Adipocyte (in vitro differentiated cells): Measurements from ENCODE around the gene CYP2J2.
"Not testable (repeated sequence)": the region's sequence is repeated elsewhere in the genome, so short reads cannot be mapped to it uniquely, and the experiment has no call there.

Experiments used
- DNase-seq: peaks from one replicate; pipeline ENCODE4 v3.0.0-alpha.2; 2015; ENCODE audit warnings: low read depth
- H3K27me3 ChIP-seq: replicated peaks from 2 replicates; pipeline ENCODE4 v1.7.0; 2013; ENCODE audit warnings: mild to moderate bottlenecking, low read length, moderate library complexity; ENCODE audit not compliant: control insufficient read depth, insufficient read depth
- H3K36me3 ChIP-seq: 2 replicates; pipeline ENCODE4 v1.7.0; 2013; ENCODE audit warnings: low read length, mild to moderate bottlenecking, moderate library complexity; ENCODE audit not compliant: control insufficient read depth, insufficient read depth, severe bottlenecking
- H3K4me1 ChIP-seq: 2 replicates; pipeline ENCODE4 v1.7.0; 2013; ENCODE audit warnings: mild to moderate bottlenecking, low read length, moderate library complexity; ENCODE audit not compliant: control insufficient read depth, insufficient read depth
- H3K4me3 ChIP-seq: 2 replicates; pipeline ENCODE4 v1.7.0; 2013; ENCODE audit warnings: mild to moderate bottlenecking, low read length, moderate library complexity
- H3K9ac ChIP-seq: 2 replicates; pipeline ENCODE4 v1.7.0; 2013; ENCODE audit warnings: mild to moderate bottlenecking, low read length, moderate library complexity
- H3K9me3 ChIP-seq: 2 replicates; pipeline ENCODE4 v1.7.0; 2013; ENCODE audit warnings: mild to moderate bottlenecking, low read length, moderate library complexity; ENCODE audit not compliant: control insufficient read depth

The CYP2J2 gene

DNA sequence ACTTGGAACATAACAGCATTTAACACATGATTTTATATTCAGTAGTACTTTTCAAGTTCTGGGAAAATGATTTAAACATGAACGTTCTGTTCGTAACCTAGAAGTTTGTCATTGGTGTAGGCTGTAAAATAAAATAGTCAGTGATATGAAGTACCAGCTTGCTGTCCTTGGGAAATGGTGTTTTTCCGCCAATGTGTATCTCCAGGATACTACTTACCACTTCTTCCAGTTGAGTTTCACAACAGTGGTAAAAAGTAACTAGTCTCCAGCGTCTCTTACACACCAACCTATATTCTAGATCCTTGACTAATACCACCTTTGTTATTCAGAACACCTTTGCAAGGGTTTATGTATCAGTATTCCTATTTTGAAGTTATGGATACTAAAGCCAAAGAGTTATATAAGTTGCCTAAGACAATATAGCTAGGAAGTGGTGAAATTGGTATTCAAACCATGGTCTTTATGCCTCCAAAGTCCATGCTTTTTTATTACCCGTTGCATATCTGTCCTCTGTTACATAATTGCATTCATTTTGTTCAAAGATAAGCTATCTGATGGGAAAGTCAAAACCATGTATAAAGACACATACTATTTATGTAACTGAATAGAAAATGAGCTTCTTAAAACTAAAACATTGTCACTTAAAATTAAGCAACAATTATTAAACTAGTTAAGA is 68.8 kb downstream of the CYP2J2 start:
- Histone ChIP-seq H3K4me3 (no peak overlapping the region), H3K9me3 (no peaks in the 10 kb centered on the region), H3K27me3 (no peaks in the 10 kb centered on the region), H3K4me1 (no peaks in the 10 kb centered on the region), H3K36me3 (no peaks in the 10 kb centered on the region), H3K9ac (no peak overlapping the region)
- no peak for DNase-seq

- Histone ChIP-seq H3K27me3 (no peaks in the 10 kb centered on the region), H3K36me3 (no peaks in the 10 kb centered on the region), H3K4me1 (no peaks in the 10 kb centered on the region), H3K4me3 (no peak overlapping the region), H3K9me3 (no peaks in the 10 kb centered on the region), H3K9ac (no peak overlapping the region)
- DNase-seq, result no peak
These were observed 69.7 kb downstream of the CYP2J2 start for GRCh38 chr1:59856725-59857338.

DNA sequence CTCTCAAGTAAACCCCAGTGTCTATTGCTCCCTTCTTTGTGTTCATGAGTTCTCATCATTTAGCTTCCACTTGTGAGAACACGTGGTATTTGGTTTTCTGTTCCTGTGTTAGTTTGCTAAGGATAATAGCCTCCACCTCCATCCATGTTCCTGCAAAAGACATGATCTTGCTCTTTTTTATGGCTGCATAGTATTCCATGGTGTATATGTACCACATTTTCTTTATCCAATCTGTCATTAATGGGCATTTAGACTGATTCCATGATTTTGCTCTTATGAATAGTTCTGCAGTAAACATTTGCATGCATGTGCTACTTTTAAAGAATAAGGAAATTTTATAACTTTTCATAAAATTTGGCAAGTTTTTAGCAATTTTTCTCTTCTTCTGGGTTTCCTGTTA is 71.3 kb downstream of the CYP2J2 start:
- not testable (repeated sequence) for DNase-seq, H3K4me3 ChIP-seq, H3K36me3 ChIP-seq, H3K9ac ChIP-seq, H3K9me3 ChIP-seq, H3K4me1 ChIP-seq, H3K27me3 ChIP-seq

DNA sequence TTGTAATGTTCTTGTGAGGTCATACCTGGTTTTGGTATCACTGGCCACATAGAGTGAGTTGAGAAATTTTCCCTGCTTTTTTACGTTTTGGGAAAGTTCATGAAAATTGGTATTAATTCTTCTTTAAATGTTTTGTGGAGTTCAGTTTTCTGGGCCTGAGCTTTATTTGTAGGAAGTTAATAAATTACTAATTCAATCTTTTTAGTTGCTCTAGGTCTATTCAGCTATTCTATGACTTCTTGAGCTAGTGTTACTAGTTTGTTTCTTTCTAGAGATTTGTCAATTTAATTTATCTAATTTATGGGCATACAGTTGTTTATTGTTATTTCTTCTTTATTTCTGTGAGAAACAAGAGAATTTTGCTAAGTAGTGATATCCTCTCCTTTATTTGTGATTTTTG is 74.5 kb downstream of the CYP2J2 start:
- H3K36me3 ChIP-seq, result no peaks in the 10 kb centered on the region
- no peaks in the 10 kb centered on the region for H3K4me1 ChIP-seq
- H3K4me3 ChIP-seq, result no peak overlapping the region
- H3K9me3 ChIP-seq, result peaks cover 3% of the 10 kb centered on the region
- H3K27me3 ChIP-seq, result no peaks in the 10 kb centered on the region
- no peak overlapping the region for H3K9ac ChIP-seq
- DNase-seq, result no peak

GRCh38 chr1:59846895-59847282 is 79.7 kb downstream of the CYP2J2 start:
- H3K36me3 ChIP-seq, result no peaks in the 10 kb centered on the region
- no peak for DNase-seq
- peaks cover 3% of the 10 kb centered on the region for H3K9me3 ChIP-seq
- no peaks in the 10 kb centered on the region for H3K27me3 ChIP-seq
- no peaks in the 10 kb centered on the region for H3K4me1 ChIP-seq
- H3K4me3 ChIP-seq, result no peak overlapping the region
- no peak overlapping the region for H3K9ac ChIP-seq

DNA sequence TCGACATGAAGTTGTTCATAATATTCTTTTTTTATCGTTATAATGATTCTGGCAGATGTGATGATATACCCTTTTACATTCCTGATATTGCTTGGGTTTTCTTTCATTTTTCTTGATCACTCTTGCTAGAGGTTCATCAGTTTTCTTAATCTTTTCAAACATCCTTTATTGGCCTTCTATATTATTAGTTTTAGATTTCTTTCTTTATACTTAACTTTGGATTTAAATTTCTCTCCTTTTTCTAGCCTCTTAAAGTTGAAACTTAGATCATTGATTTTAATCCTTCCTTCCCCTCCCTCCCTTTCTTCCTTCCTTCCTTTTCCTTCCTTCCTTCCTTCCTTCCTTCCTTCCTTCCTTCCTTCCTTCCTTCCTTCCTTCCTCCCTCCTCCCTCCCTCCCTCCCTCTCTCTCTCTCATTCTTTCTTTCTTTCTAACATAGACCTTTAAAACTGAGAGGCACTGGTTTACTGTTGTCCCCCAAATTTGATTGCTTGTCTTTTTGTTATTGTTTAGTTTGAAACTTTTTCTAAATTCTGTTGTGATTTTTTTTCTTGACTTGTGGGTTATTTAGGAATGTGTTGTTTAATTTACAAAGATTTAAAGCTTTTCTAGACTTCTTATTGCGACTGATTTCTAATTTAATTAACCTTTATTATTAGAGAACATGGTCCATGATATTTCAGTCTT is 80.2 kb downstream of the CYP2J2 start:
- H3K9me3 ChIP-seq, result peaks cover 3% of the 10 kb centered on the region
- no peak overlapping the region for H3K9ac ChIP-seq
- no peaks in the 10 kb centered on the region for H3K27me3 ChIP-seq
- H3K4me3 ChIP-seq, result no peak overlapping the region
- H3K4me1 ChIP-seq, result no peaks in the 10 kb centered on the region
- no peaks in the 10 kb centered on the region for H3K36me3 ChIP-seq
- no peak for DNase-seq

DNA sequence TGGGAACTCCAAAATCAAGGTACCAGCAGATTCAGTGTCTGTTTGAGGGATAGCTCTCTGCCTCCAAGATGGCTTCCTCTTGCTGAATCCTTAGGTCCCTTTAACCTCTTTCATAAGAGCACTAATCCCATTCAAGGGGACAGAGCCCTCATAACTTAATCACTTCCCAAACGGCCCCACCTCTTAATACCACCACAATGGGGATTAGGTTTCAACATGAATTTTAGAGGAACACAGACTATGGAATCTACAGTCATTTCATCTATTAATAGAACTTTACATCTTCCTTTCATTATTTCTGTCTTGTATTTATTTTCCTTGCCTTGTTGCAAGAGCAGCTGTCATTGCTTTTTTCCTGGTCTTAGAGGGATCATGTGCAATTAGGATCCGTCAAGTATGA is 81.5 kb downstream of the CYP2J2 start:
- Histone ChIP-seq H3K9me3 (no peaks in the 10 kb centered on the region), H3K4me1 (no peaks in the 10 kb centered on the region), H3K27me3 (no peaks in the 10 kb centered on the region), H3K4me3 (no peak overlapping the region), H3K9ac (no peak overlapping the region), H3K36me3 (no peaks in the 10 kb centered on the region)
- DNase-seq, result no peak
